NT2/D1 (cell line): ENCODE results near the gene UPF2.

Source experiments
- SUZ12 ChIP-seq: IDR thresholded peaks from 2 replicates; pipeline ENCODE4 v1.6.1; 2011; ENCODE audit not compliant: insufficient read length, insufficient read depth; ENCODE audit errors: extremely low read depth
- YY1 ChIP-seq: IDR thresholded peaks from 2 replicates; pipeline ENCODE4 v1.6.1; 2011; ENCODE audit not compliant: insufficient read length, insufficient read depth
- ZNF274 ChIP-seq: IDR thresholded peaks from 2 replicates; pipeline ENCODE4 v1.6.1; 2011; ENCODE audit warnings: mild to moderate bottlenecking, low read depth, low read length

- TF ChIP-seq ZNF274 (no peak), YY1 (no peak), SUZ12 (no peak)
Observed at GRCh38 chr10:12050528-12050927, 7.9 kb upstream of the UPF2 start.
